Fibroblast of lung (primary cell): ENCODE measurements around the gene CDC42EP3. TPM values are rescaled to one million over a fixed set of nuclear protein-coding genes. Genes with fewer than 3 reads are reported as not detected.

ENCODE experiments used
- DNase-seq, 2 donors: peaks; one replicate each; pipeline versions ENCODE4 v3.0.0 to v3.0.0-alpha.2; 2010; ENCODE audit warnings: low read depth in 2 of 2
- H2AFZ ChIP-seq: 2 replicates; pipeline ENCODE4 v1.5.1; 2012; ENCODE audit warnings: low read length, control low read depth, inconsistent platforms
- H3K27ac ChIP-seq: 2 replicates; pipeline ENCODE4 v1.5.1; 2011; ENCODE audit warnings: low read length, control low read depth; ENCODE audit not compliant: insufficient read depth
- H3K27me3 ChIP-seq: 2 replicates; pipeline ENCODE4 v1.5.1; 2011; ENCODE audit warnings: mild to moderate bottlenecking, low read length; ENCODE audit not compliant: control insufficient read depth, insufficient read depth
- H3K36me3 ChIP-seq: 2 replicates; pipeline ENCODE4 v1.5.1; 2011; ENCODE audit warnings: low read length; ENCODE audit not compliant: control insufficient read depth, insufficient read depth
- H3K4me1 ChIP-seq: 2 replicates; pipeline ENCODE4 v1.5.1; 2011; ENCODE audit warnings: low read length; ENCODE audit not compliant: control insufficient read depth, insufficient read depth; ENCODE audit errors: extremely low read depth
- H3K4me2 ChIP-seq: 2 replicates; pipeline ENCODE4 v1.5.1; 2011; ENCODE audit warnings: low read length, control low read depth; ENCODE audit not compliant: insufficient read depth; ENCODE audit errors: extremely low read depth
- H3K4me3 ChIP-seq, 4 experiments: fragments of 200-600 bp in 1 of 4; sonication (generic) in 1 of 4; replicated peaks in 1 of 4; 2 replicates each; pipeline ENCODE4 v1.5.1; 2011 to 2016; ENCODE audit warnings: low read length in 4 of 4, low read depth in 3 of 4, mild to moderate bottlenecking in 3 of 4, control low read depth in 2 of 4, inconsistent platforms in 1 of 4, mixed read lengths in 1 of 4; ENCODE audit not compliant: insufficient read depth in 1 of 4; ENCODE audit errors: control extremely low read depth in 1 of 4
- H3K79me2 ChIP-seq: 2 replicates; pipeline ENCODE4 v1.5.1; 2012; ENCODE audit warnings: mild to moderate bottlenecking, low read length, inconsistent platforms; ENCODE audit not compliant: control insufficient read depth, insufficient read depth
- H3K9ac ChIP-seq: 2 replicates; pipeline ENCODE4 v1.5.1; 2011; ENCODE audit warnings: mild to moderate bottlenecking, low read length, control low read depth; ENCODE audit not compliant: insufficient read depth
- H3K9me3 ChIP-seq: 2 replicates; pipeline ENCODE4 v1.5.1; 2012; ENCODE audit warnings: low read depth, low read length; ENCODE audit not compliant: control insufficient read depth, insufficient read depth
- H4K20me1 ChIP-seq: 2 replicates; pipeline ENCODE4 v1.5.1; 2011; ENCODE audit warnings: low read length; ENCODE audit not compliant: control insufficient read depth, insufficient read depth; ENCODE audit errors: extremely low read depth
- CTCF ChIP-seq, 2 donors: IDR thresholded peaks in 1 of 2; conservative IDR thresholded peaks in 1 of 2; 1 replicate in 1 of 2; 2 replicates in 1 of 2; pipeline ENCODE4 v1.5.1; 2011 to 2012; ENCODE audit warnings: low read length in 2 of 2, control low read depth in 1 of 2, inconsistent platforms in 1 of 2, low read depth in 1 of 2, mild to moderate bottlenecking in 1 of 2
- EZH2 ChIP-seq: IDR thresholded peaks from 2 replicates; pipeline ENCODE4 v1.5.1; 2012; ENCODE audit warnings: low read length, control low read depth, mild to moderate bottlenecking; ENCODE audit errors: missing control alignments
- polyA plus RNA-seq, 2 donors: library from polyadenylated mRNA; depleted of rRNA in 1 of 2; stranded (reverse) in 1 of 2; unstranded in 1 of 2; fragments of >200 nt; gene quantifications; 2 replicates each; pipeline ENCODE4 v1.2.1, GENCODE V29; 2011 to 2012; ENCODE audit warnings: missing spikeins in 1 of 2
- total RNA-seq: library from RNA; depleted of rRNA; stranded (reverse); fragments of >200 nt; gene quantifications from 2 replicates; pipeline ENCODE4 v1.2.1, GENCODE V29; 2014

The CDC42EP3 gene
- total and polyA plus RNA-seq, 2 donors (not counting 1 experiment from before 2014, with no cell fraction given): 19.2 to 328 TPM

- no peaks in the 10 kb centered on the region for H4K20me1 ChIP-seq
- H3K9ac ChIP-seq: no peak overlapping the region
- DNase-seq: peak in 1 of 2 donors; percentile 84
- H3K4me3 ChIP-seq: no peak overlapping the region
- TF ChIP-seq CTCF (conservative IDR thresholded peaks at IDR 0.05 in 1 of 2, IDR thresholded peaks at IDR 0.05 in 1 of 2; ENCODE audit: low read depth in 1 of 2, low read length in 2 of 2): no peak
- TF ChIP-seq EZH2: no peak
- H3K27ac ChIP-seq: no peak overlapping the region
- H3K36me3 ChIP-seq: no peaks in the 10 kb centered on the region
- H2AFZ ChIP-seq: no peak overlapping the region
- no peaks in the 10 kb centered on the region for H3K9me3 ChIP-seq
- no peaks in the 10 kb centered on the region for H3K27me3 ChIP-seq
- H3K4me2 ChIP-seq: no peak overlapping the region
- H3K4me1 ChIP-seq: no peaks in the 10 kb centered on the region
- peaks cover 1% of the 10 kb centered on the region for H3K79me2 ChIP-seq
These were observed 4.8 kb upstream of the CDC42EP3 start for GRCh38 chr2:37676274-37676673.

GRCh38 chr2:37674946-37675345 is 3.5 kb upstream of the CDC42EP3 start:
- no peaks in the 10 kb centered on the region for H3K4me1 ChIP-seq
- H3K4me2 ChIP-seq: no peak overlapping the region
- TF ChIP-seq EZH2 (no peak), CTCF (conservative IDR thresholded peaks at IDR 0.05 in 1 of 2, IDR thresholded peaks at IDR 0.05 in 1 of 2; ENCODE audit: low read depth in 1 of 2, low read length in 2 of 2) (no peak)
- H3K9me3 ChIP-seq: no peaks in the 10 kb centered on the region
- H3K4me3 ChIP-seq: no peak overlapping the region
- H3K27me3 ChIP-seq: no peaks in the 10 kb centered on the region
- no peak for DNase-seq
- no peak overlapping the region for H2AFZ ChIP-seq
- H3K79me2 ChIP-seq: peaks cover 15% of the 10 kb centered on the region
- no peak overlapping the region for H3K27ac ChIP-seq
- H3K9ac ChIP-seq: no peak overlapping the region
- H4K20me1 ChIP-seq: no peaks in the 10 kb centered on the region
- H3K36me3 ChIP-seq: no peaks in the 10 kb centered on the region

GRCh38 chr2:37672870-37673184 is 1.4 kb upstream of the CDC42EP3 start:
- no peaks in the 10 kb centered on the region for H3K36me3 ChIP-seq
- peak overlapping the region; percentile 27 for H2AFZ ChIP-seq
- H3K27ac ChIP-seq: no peak overlapping the region
- no peaks in the 10 kb centered on the region for H3K4me1 ChIP-seq
- no peak for TF ChIP-seq CTCF (conservative IDR thresholded peaks at IDR 0.05 in 1 of 2, IDR thresholded peaks at IDR 0.05 in 1 of 2; ENCODE audit: low read depth in 1 of 2, low read length in 2 of 2)
- TF ChIP-seq EZH2: no peak
- H3K4me2 ChIP-seq: peak overlapping the region; percentile 73
- H4K20me1 ChIP-seq: no peaks in the 10 kb centered on the region
- DNase-seq: no peak
- peaks cover 36% of the 10 kb centered on the region for H3K79me2 ChIP-seq
- H3K9ac ChIP-seq: peak overlapping the region; percentile 50
- peak overlapping the region; percentile 53 to 94 (median 82) for H3K4me3 ChIP-seq
- H3K9me3 ChIP-seq: no peaks in the 10 kb centered on the region
- H3K27me3 ChIP-seq: no peaks in the 10 kb centered on the region
